ENCODE results near the gene ORM2.

The ORM2 gene

DNA sequence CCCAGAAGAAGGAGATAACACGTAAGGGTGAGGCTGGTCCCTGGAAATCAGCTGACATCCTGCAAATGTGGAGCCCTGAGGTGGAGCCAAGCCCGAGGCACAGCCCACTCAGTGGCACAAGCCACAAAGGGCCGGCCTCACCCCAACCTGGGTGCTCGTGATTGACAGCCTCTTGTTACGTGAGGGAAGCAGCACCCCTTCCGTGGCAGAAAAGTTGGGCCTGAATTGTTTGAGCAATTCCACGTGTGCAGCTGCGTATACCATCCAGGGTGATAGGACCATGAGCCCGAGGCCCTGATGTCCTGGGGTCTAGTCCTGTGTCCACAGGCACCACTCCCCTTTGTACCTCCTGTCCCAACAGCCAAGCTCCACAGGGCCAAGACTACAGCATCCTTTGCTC lies 4.8 kb downstream of the ORM2 start:
- no peak overlapping the region for H3K4me2 ChIP-seq (ENCODE audit: low read depth, low read length)
- H4K20me1 ChIP-seq (ENCODE audit: insufficient read depth, low read length), result no peaks in the 10 kb centered on the region
- H3K4me3 ChIP-seq (ENCODE audit: low read length), result no peak overlapping the region
- H3K4me1 ChIP-seq (ENCODE audit: low read length), result no peaks in the 10 kb centered on the region
- no peaks in the 10 kb centered on the region for H3K9me3 ChIP-seq (replicated peaks; ENCODE audit: insufficient read depth, low read length)
- H3K27ac ChIP-seq (ENCODE audit: low read length), result no peak overlapping the region
- no peaks in the 10 kb centered on the region for H3K27me3 ChIP-seq (replicated peaks; ENCODE audit: insufficient read depth, low read length)
- TF ChIP-seq, protein P1, sequence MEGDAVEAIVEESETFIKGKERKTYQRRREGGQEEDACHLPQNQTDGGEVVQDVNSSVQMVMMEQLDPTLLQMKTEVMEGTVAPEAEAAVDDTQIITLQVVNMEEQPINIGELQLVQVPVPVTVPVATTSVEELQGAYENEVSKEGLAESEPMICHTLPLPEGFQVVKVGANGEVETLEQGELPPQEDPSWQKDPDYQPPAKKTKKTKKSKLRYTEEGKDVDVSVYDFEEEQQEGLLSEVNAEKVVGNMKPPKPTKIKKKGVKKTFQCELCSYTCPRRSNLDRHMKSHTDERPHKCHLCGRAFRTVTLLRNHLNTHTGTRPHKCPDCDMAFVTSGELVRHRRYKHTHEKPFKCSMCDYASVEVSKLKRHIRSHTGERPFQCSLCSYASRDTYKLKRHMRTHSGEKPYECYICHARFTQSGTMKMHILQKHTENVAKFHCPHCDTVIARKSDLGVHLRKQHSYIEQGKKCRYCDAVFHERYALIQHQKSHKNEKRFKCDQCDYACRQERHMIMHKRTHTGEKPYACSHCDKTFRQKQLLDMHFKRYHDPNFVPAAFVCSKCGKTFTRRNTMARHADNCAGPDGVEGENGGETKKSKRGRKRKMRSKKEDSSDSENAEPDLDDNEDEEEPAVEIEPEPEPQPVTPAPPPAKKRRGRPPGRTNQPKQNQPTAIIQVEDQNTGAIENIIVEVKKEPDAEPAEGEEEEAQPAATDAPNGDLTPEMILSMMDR (IDR thresholded peaks at IDR 0.05; ENCODE audit: low read length), result no peak
- peaks cover 21% of the 10 kb centered on the region for H3K36me3 ChIP-seq (replicated peaks; ENCODE audit: insufficient read depth, low read length)
- no peak overlapping the region for H2AFZ ChIP-seq (ENCODE audit: low read length)
- H3K79me2 ChIP-seq (ENCODE audit: low read length), result no peaks in the 10 kb centered on the region
- no peak for DNase-seq
- no peak overlapping the region for H3K9ac ChIP-seq (ENCODE audit: low read length)
- no peaks in the 10 kb centered on the region for H3K9me2 ChIP-seq (replicated peaks; ENCODE audit: insufficient read depth, low read length)
- no peaks in the 10 kb centered on the region for H3F3A ChIP-seq (ENCODE audit: insufficient read depth, low read length)

GRCh38 chr9:114335745-114336144 lies 6.1 kb downstream of the ORM2 start:
- no peak overlapping the region for H3K4me2 ChIP-seq (ENCODE audit: low read depth, low read length)
- no peaks in the 10 kb centered on the region for H3K4me1 ChIP-seq (ENCODE audit: low read length)
- H3K9me3 ChIP-seq (replicated peaks; ENCODE audit: insufficient read depth, low read length), result no peaks in the 10 kb centered on the region
- no peak overlapping the region for H2AFZ ChIP-seq (ENCODE audit: low read length)
- H3K36me3 ChIP-seq (replicated peaks; ENCODE audit: insufficient read depth, low read length), result peaks cover 23% of the 10 kb centered on the region
- H3K9me2 ChIP-seq (replicated peaks; ENCODE audit: insufficient read depth, low read length), result no peaks in the 10 kb centered on the region
- TF ChIP-seq, protein P1 (IDR thresholded peaks at IDR 0.05; ENCODE audit: low read length), result no peak
- no peak for TF ChIP-seq EZH2phosphoT487 (IDR thresholded peaks at IDR 0.05; ENCODE audit: low read length)
- no peak for TF ChIP-seq EZH2 (optimal IDR thresholded peaks at IDR 0.05; ENCODE audit: low read depth, low read length)
- H3K4me3 ChIP-seq (ENCODE audit: low read length), result no peak overlapping the region
- H3F3A ChIP-seq (ENCODE audit: insufficient read depth, low read length), result no peaks in the 10 kb centered on the region
- H3K27ac ChIP-seq (ENCODE audit: low read length), result no peak overlapping the region
- H3K9ac ChIP-seq (ENCODE audit: low read length), result no peak overlapping the region
- H3K27me3 ChIP-seq (replicated peaks; ENCODE audit: insufficient read depth, low read length), result no peaks in the 10 kb centered on the region
- H4K20me1 ChIP-seq (ENCODE audit: insufficient read depth, low read length), result no peaks in the 10 kb centered on the region
- DNase-seq, result no peak
- H3K79me2 ChIP-seq (ENCODE audit: low read length), result no peaks in the 10 kb centered on the region

DNA sequence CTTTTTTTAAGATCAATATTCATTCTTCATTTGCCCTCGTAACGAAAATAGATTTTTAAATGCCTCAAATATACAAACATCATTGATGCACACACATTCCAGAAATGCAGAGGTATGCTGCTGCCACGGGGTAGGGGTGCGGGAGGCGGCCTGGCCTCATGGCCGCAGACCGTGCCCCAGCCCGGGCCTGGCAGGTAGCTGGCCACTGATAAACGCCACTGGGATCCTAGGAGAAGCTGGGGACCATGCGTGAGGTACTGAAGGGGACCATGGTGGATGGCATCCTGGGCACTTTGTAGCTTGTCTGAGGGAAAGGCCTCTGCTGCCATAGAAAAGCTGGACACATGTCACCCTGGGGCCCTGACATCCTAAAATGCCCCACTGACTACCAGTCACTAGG lies 6.5 kb downstream of the ORM2 start:
- H4K20me1 ChIP-seq (ENCODE audit: insufficient read depth, low read length), result no peaks in the 10 kb centered on the region
- H3F3A ChIP-seq (ENCODE audit: insufficient read depth, low read length), result no peaks in the 10 kb centered on the region; the same call in 1 of the 2 replicates
- H2AFZ ChIP-seq (ENCODE audit: low read length), result no peak overlapping the region
- DNase-seq, result no peak
- TF ChIP-seq, protein P1 (IDR thresholded peaks at IDR 0.05; ENCODE audit: low read length), result no peak
- no peak for TF ChIP-seq EZH2phosphoT487 (IDR thresholded peaks at IDR 0.05; ENCODE audit: low read length)
- TF ChIP-seq EZH2 (optimal IDR thresholded peaks at IDR 0.05; ENCODE audit: low read depth, low read length), result no peak
- no peak overlapping the region for H3K9ac ChIP-seq (ENCODE audit: low read length)
- no peaks in the 10 kb centered on the region for H3K27me3 ChIP-seq (replicated peaks; ENCODE audit: insufficient read depth, low read length)
- H3K79me2 ChIP-seq (ENCODE audit: low read length), result no peaks in the 10 kb centered on the region
- H3K4me3 ChIP-seq (ENCODE audit: low read length), result no peak overlapping the region
- H3K9me3 ChIP-seq (replicated peaks; ENCODE audit: insufficient read depth, low read length), result no peaks in the 10 kb centered on the region
- H3K9me2 ChIP-seq (replicated peaks; ENCODE audit: insufficient read depth, low read length), result no peaks in the 10 kb centered on the region
- no peak overlapping the region for H3K4me2 ChIP-seq (ENCODE audit: low read depth, low read length)
- no peaks in the 10 kb centered on the region for H3K4me1 ChIP-seq (ENCODE audit: low read length)
- no peak overlapping the region for H3K27ac ChIP-seq (ENCODE audit: low read length)
- H3K36me3 ChIP-seq (replicated peaks; ENCODE audit: insufficient read depth, low read length), result peaks cover 26% of the 10 kb centered on the region
